H1 (cell line): Measurements from ENCODE around the gene PNPLA1. TPM values are rescaled to one million over a fixed set of nuclear protein-coding genes. Genes with fewer than 3 reads are reported as not detected.

Experiments
- CTCF ChIA-PET: fragments of 300-600 bp; sonication (Branson Sonifier 250); formaldehyde crosslinking; loops from one replicate; lab custom pipeline; 2021; ENCODE audit not compliant: partially characterized antibody; lab: Charles Lee
- POLR2A ChIA-PET: fragments of 300-600 bp; sonication (Branson Sonifier 250); formaldehyde crosslinking; loops from one replicate; lab custom pipeline; 2021; ENCODE audit warnings: inconsistent platforms; ENCODE audit not compliant: partially characterized antibody; lab: Charles Lee
- DNase-seq, 2 experiments: peaks; one replicate each; pipeline versions ENCODE4 v3.0.0 to v3.0.0-alpha.2; 2010 to 2022; ENCODE audit warnings: low spot score in 2 of 2, low read depth in 1 of 2, mixed read lengths in 1 of 2
- FAIRE-seq: peaks from 2 replicates; lab custom pipeline; 2011; peaks lifted over from hg19 to GRCh38; lab: Jason Lieb, UNC
- H2AFZ ChIP-seq: 2 replicates; pipeline ENCODE4 v1.8.1; 2012; ENCODE audit warnings: low read length, inconsistent platforms
- H2AK5ac ChIP-seq: 2 replicates; pipeline ENCODE4 v1.6.1; 2013; ENCODE audit warnings: low read depth, low read length
- H2BK120ac ChIP-seq: replicated peaks from 2 replicates; pipeline ENCODE3; 2013; ENCODE audit warnings: low read depth, low read length, inconsistent platforms
- H2BK12ac ChIP-seq: 2 replicates; pipeline ENCODE4 v1.6.1; 2013; ENCODE audit warnings: low read depth, low read length
- H2BK15ac ChIP-seq: 2 replicates; pipeline ENCODE4 v1.6.1; 2013; ENCODE audit warnings: low read length
- H2BK20ac ChIP-seq: 2 replicates; pipeline ENCODE4 v1.6.1; 2013; ENCODE audit warnings: low read length
- H2BK5ac ChIP-seq: 2 replicates; pipeline ENCODE4 v1.6.1; 2013; ENCODE audit warnings: low read depth, low read length
- H3K14ac ChIP-seq: 2 replicates; pipeline ENCODE4 v1.6.1; 2013; ENCODE audit warnings: inconsistent platforms; ENCODE audit not compliant: insufficient read length
- H3K18ac ChIP-seq: 2 replicates; pipeline ENCODE4 v1.6.1; 2013; ENCODE audit warnings: low read length; ENCODE audit errors: extremely low read depth
- H3K23ac ChIP-seq: 2 replicates; pipeline ENCODE4 v1.6.1; 2013; ENCODE audit warnings: inconsistent platforms; ENCODE audit not compliant: insufficient read length
- H3K23me2 ChIP-seq: 2 replicates; pipeline ENCODE4 v1.6.1; 2013; ENCODE audit warnings: low read depth, low read length
- H3K27ac ChIP-seq: 2 replicates; pipeline ENCODE4 v1.6.1; 2011; ENCODE audit warnings: low read depth, low read length, inconsistent platforms
- H3K27me3 ChIP-seq, 4 experiments: replicated peaks in 1 of 4; 1 replicate in 1 of 4; 2 replicates in 3 of 4; pipeline versions ENCODE4 v1.6.1 to v1.8.1; 2011 to 2013; ENCODE audit warnings: low read length in 3 of 4, mild to moderate bottlenecking in 3 of 4, inconsistent platforms in 2 of 4, mixed read lengths in 2 of 4, moderate library complexity in 1 of 4; ENCODE audit not compliant: control insufficient read depth in 3 of 4, insufficient read depth in 3 of 4; ENCODE audit errors: extremely low read depth in 1 of 4
- H3K36me3 ChIP-seq, 4 experiments: 2 replicates each; pipeline versions ENCODE4 v1.6.1 to v1.8.1; 2011 to 2013; ENCODE audit warnings: mild to moderate bottlenecking in 4 of 4, low read length in 3 of 4, moderate library complexity in 2 of 4, control low read depth in 1 of 4, inconsistent platforms in 1 of 4; ENCODE audit not compliant: insufficient read depth in 4 of 4, control insufficient read depth in 2 of 4
- H3K4ac ChIP-seq: replicated peaks from 2 replicates; pipeline ENCODE3; 2013; ENCODE audit warnings: low read length, low read depth, mixed read lengths, inconsistent platforms; ENCODE audit not compliant: insufficient read length
- H3K4me1 ChIP-seq, 4 experiments: replicated peaks in 1 of 4; 1 replicate in 1 of 4; 2 replicates in 3 of 4; pipeline versions ENCODE4 v1.6.1 to v1.8.1; 2011 to 2013; ENCODE audit warnings: low read length in 3 of 4, inconsistent platforms in 2 of 4, mixed read lengths in 1 of 4; ENCODE audit not compliant: insufficient read depth in 4 of 4, control insufficient read depth in 3 of 4
- H3K4me2 ChIP-seq, 2 experiments: 2 replicates each; pipeline versions ENCODE4 v1.6.1 to v1.8.1; 2011 to 2013; ENCODE audit warnings: low read depth in 2 of 2, low read length in 2 of 2, control low read depth in 1 of 2, inconsistent platforms in 1 of 2, mild to moderate bottlenecking in 1 of 2; ENCODE audit not compliant: insufficient read depth in 1 of 2
- H3K4me3 ChIP-seq, 4 experiments: fragments of 200-600, 300-600 bp in 1 of 4; sonication (generic), shearing (Covaris generic), sonication (Bioruptor Twin) in 1 of 4; 2 replicates each; pipeline versions ENCODE4 v1.5.1 to v1.8.1; 2011 to 2016; ENCODE audit warnings: low read length in 4 of 4, low read depth in 3 of 4, control low read depth in 2 of 4, inconsistent platforms in 2 of 4, mild to moderate bottlenecking in 2 of 4, mixed read lengths in 1 of 4, moderate library complexity in 1 of 4; ENCODE audit not compliant: insufficient read depth in 2 of 4; ENCODE audit errors: extremely low read depth in 1 of 4
- H3K56ac ChIP-seq: replicated peaks from 2 replicates; pipeline ENCODE3; 2013; ENCODE audit warnings: low read depth, mild to moderate bottlenecking, mixed read lengths, low read length, inconsistent platforms; ENCODE audit not compliant: insufficient read length
- H3K79me1 ChIP-seq: 2 replicates; pipeline ENCODE4 v1.6.1; 2013; ENCODE audit warnings: low read depth, low read length, control low read depth
- H3K79me2 ChIP-seq, 2 experiments: 2 replicates each; pipeline versions ENCODE4 v1.6.1 to v1.8.1; 2012 to 2013; ENCODE audit warnings: low read length in 2 of 2, mild to moderate bottlenecking in 2 of 2, inconsistent platforms in 1 of 2; ENCODE audit not compliant: insufficient read depth in 2 of 2, control insufficient read depth in 1 of 2
- H3K9ac ChIP-seq, 4 experiments: replicated peaks in 1 of 4; 1 replicate in 1 of 4; 2 replicates in 3 of 4; pipeline versions ENCODE4 v1.6.1 to v1.8.1; 2011 to 2013; ENCODE audit warnings: low read depth in 3 of 4, low read length in 3 of 4, control low read depth in 2 of 4, mild to moderate bottlenecking in 2 of 4, moderate library complexity in 2 of 4, inconsistent platforms in 1 of 4; ENCODE audit errors: extremely low read depth in 1 of 4
- H3K9me3 ChIP-seq, 2 experiments: 2 replicates each; pipeline versions ENCODE4 v1.6.1 to v1.8.1; 2012 to 2013; ENCODE audit warnings: mild to moderate bottlenecking in 2 of 2, moderate library complexity in 2 of 2, control low read depth in 1 of 2, inconsistent platforms in 1 of 2, low read depth in 1 of 2, low read length in 1 of 2, mixed read lengths in 1 of 2; ENCODE audit not compliant: insufficient read depth in 2 of 2
- H4K20me1 ChIP-seq, 2 experiments: replicated peaks in 1 of 2; 2 replicates each; pipeline versions ENCODE3 to v1.8.1; 2011 to 2013; ENCODE audit warnings: inconsistent platforms in 2 of 2, low read length in 2 of 2, mild to moderate bottlenecking in 1 of 2; ENCODE audit not compliant: insufficient read depth in 2 of 2, control insufficient read depth in 1 of 2
- H4K5ac ChIP-seq: 2 replicates; pipeline ENCODE4 v1.6.1; 2013; ENCODE audit warnings: low read length, low read depth, mixed read lengths, inconsistent platforms; ENCODE audit not compliant: insufficient read length
- H4K8ac ChIP-seq: 2 replicates; pipeline ENCODE4 v1.8.0; 2013; ENCODE audit warnings: mild to moderate bottlenecking, moderate library complexity, low read length, inconsistent platforms; ENCODE audit not compliant: insufficient read depth; ENCODE audit errors: extremely low read depth
- H4K91ac ChIP-seq: replicated peaks from 2 replicates; pipeline ENCODE3; 2013; ENCODE audit warnings: low read length, mixed read lengths, inconsistent platforms; ENCODE audit not compliant: insufficient read length
- POLR2AphosphoS5 ChIP-seq: IDR thresholded peaks from 2 replicates; pipeline ENCODE4 v1.6.1; 2011; ENCODE audit warnings: low read depth, low read length
- RAD21 ChIP-seq, 2 experiments: IDR thresholded peaks in 1 of 2; conservative IDR thresholded peaks in 1 of 2; 2 replicates each; pipeline ENCODE4 v1.6.1; 2011; ENCODE audit warnings: low read depth in 2 of 2, low read length in 2 of 2, improper control_type of control experiment in 1 of 2, inconsistent platforms in 1 of 2, mild to moderate bottlenecking in 1 of 2, moderate library complexity in 1 of 2
- SRF ChIP-seq: IDR thresholded peaks from 2 replicates; pipeline ENCODE4 v1.6.1; 2011; ENCODE audit warnings: mild to moderate bottlenecking, low read depth, low read length, moderate library complexity
- WGBS, 2 experiments: shearing (Covaris generic) in 1 of 2; methylation state at CpG; one replicate each; pipeline versions ENCODE4 v1.1.6 to v1.1.7; 2013 to 2015; ENCODE audit warnings: low lambda C conversion rate in 2 of 2, mixed read lengths in 2 of 2, inconsistent platforms in 1 of 2, low coverage in 1 of 2, missing lambda C conversion rate in 1 of 2; ENCODE audit not compliant: insufficient replicate concordance in 2 of 2, insufficient coverage in 1 of 2, insufficient read length in 1 of 2; ENCODE audit errors: extremely low coverage in 1 of 2, missing lambda C conversion rate in 1 of 2; 5-methylcytosine and 5-hydroxymethylcytosine counted together
- polyA plus RNA-seq, 7 experiments: library from polyadenylated mRNA; depleted of rRNA in 3 of 7; stranded (reverse) in 5 of 7; unstranded in 2 of 7; fragments of >200 nt in 5 of 7; fragments of 200-250 nt in 2 of 7; gene quantifications; 1 replicate in 5 of 7; 2 replicates in 1 of 7; 4 replicates in 1 of 7; pipeline versions ENCODE4 v1.2.1 to v1.2.3, GENCODE V29; 2011 to 2013; ENCODE audit warnings: missing spikeins in 2 of 7, mixed read lengths in 2 of 7
- total RNA-seq: library from RNA; stranded (reverse); fragmentation: NEBNext Ultra II Directional; extraction: Animal tissue kit (Norgen Biotek cat#: 25700); gene quantifications from 2 replicates; pipeline ENCODE4 v1.2.1, GENCODE V29; 2021
- TF ChIP-seq, protein P1 (sequence below), 3 experiments: IDR thresholded peaks; 1 replicate in 2 of 3; 2 replicates in 1 of 3; pipeline versions ENCODE4 v1.5.1 to v1.6.1; 2011; ENCODE audit warnings: low read length in 3 of 3, mild to moderate bottlenecking in 3 of 3, inconsistent platforms in 2 of 3, low read depth in 1 of 3, moderate library complexity in 1 of 3; ENCODE audit not compliant: insufficient read depth in 1 of 3; ENCODE audit errors: control extremely low read depth in 1 of 3
- TF ChIP-seq, protein P2 (sequence below): IDR thresholded peaks from 2 replicates; pipeline ENCODE4 v1.6.1; 2012; ENCODE audit warnings: inconsistent platforms

PNPLA1 gene
- total and polyA plus RNA-seq, 2 of the 8 experiments (the other 6 are each of a cell fraction or from before 2014, with no cell fraction given): not detected

DNA sequence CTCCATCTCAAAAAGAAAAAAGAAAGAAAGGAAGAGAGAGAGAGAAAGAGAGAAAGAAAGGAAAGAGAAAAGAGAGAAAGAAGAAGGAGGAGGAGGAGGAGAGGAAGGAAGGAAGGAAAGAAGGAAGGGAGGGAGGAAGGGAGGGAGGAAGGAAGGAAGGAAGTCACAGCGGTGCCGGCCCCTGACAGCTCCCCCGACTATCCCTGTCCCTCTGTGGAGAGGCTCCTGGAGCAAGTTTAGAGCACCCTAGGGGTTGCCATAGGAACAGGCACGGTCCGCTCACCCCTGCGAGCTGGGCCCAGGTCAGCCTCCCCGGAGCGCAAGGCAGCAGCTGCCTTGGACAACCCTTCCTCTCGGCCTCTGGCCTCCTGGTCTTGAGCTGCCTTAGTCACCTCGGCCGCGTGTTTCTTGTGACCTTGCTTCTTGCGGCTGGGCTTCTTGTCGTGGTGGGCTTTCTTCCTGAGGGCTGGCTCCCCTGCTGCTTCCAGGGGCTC, 60.0 kb downstream of the PNPLA1 start:
- Histone ChIP-seq H3K4me2 (no peak overlapping the region; a peak in 1 of 4 replicates), H3K4ac (no peak overlapping the region), H3K27ac (no peak overlapping the region), H3K9ac (no peak overlapping the region), H3K23me2 (no peaks in the 10 kb centered on the region), H3K4me3 (no peak overlapping the region), H2BK12ac (peak overlapping the region; percentile 43; the same call in 1 of the 2 replicates), H3K18ac (no peak overlapping the region), H3K79me1 (no peaks in the 10 kb centered on the region), H2AK5ac (no peak overlapping the region), H3K9me3 (no peaks in the 10 kb centered on the region), H3K23ac (no peak overlapping the region), H4K91ac (no peak overlapping the region), H3K4me1 (peaks cover 0 to 16% (median 6%) of the 10 kb centered on the region in 4 experiments; a peak in 6 of 7 replicates), H3K56ac (no peak overlapping the region), H4K5ac (no peak overlapping the region), H4K20me1 (peaks cover 0 to 2% of the 10 kb centered on the region in 2 experiments), H2BK120ac (no peak overlapping the region), H3K79me2 (no peaks in the 10 kb centered on the region), H3K27me3 (no peaks in the 10 kb centered on the region; a peak in 1 of 7 replicates), H4K8ac (peak overlapping the region; percentile 75), H2BK5ac (no peak overlapping the region), H2AFZ (peak overlapping the region; percentile 58; the same call in 1 of the 2 replicates), H3K14ac (no peak overlapping the region), H3K36me3 (no peaks in the 10 kb centered on the region), H2BK20ac (no peak overlapping the region), H2BK15ac (no peak overlapping the region)
- CTCF ChIA-PET: interaction anchor here (0.6 to 3.6 kb wide), 13 partner anchors 10 to 560 kb away, joined by 3 to 20 read pairs (median 5); no protein-coding TSS in a partner anchor
- FAIRE-seq: no peak
- peak in 1 of 2 experiments; percentile 58 for DNase-seq
- no peak for TF ChIP-seq SRF
- TF ChIP-seq RAD21 (IDR thresholded peaks at IDR 0.05 in 1 of 2, conservative IDR thresholded peaks at IDR 0.05 in 1 of 2; ENCODE audit: low read depth in 2 of 2, low read length in 2 of 2): 0 out of 4 replicates have a peak, but pooled peaks of 1 of the 2 experiments have one; percentile 7
- TF ChIP-seq, protein P1, sequence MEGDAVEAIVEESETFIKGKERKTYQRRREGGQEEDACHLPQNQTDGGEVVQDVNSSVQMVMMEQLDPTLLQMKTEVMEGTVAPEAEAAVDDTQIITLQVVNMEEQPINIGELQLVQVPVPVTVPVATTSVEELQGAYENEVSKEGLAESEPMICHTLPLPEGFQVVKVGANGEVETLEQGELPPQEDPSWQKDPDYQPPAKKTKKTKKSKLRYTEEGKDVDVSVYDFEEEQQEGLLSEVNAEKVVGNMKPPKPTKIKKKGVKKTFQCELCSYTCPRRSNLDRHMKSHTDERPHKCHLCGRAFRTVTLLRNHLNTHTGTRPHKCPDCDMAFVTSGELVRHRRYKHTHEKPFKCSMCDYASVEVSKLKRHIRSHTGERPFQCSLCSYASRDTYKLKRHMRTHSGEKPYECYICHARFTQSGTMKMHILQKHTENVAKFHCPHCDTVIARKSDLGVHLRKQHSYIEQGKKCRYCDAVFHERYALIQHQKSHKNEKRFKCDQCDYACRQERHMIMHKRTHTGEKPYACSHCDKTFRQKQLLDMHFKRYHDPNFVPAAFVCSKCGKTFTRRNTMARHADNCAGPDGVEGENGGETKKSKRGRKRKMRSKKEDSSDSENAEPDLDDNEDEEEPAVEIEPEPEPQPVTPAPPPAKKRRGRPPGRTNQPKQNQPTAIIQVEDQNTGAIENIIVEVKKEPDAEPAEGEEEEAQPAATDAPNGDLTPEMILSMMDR (IDR thresholded peaks at IDR 0.05; ENCODE audit: control extremely low read depth in 1 of 3, insufficient read depth in 1 of 3, low read depth in 1 of 3, low read length in 3 of 3): peak in 2 of 3 experiments; percentile 10 to 25; a peak in 2 of 4 replicates
- no peak for TF ChIP-seq POLR2AphosphoS5
- TF ChIP-seq, protein P2, sequence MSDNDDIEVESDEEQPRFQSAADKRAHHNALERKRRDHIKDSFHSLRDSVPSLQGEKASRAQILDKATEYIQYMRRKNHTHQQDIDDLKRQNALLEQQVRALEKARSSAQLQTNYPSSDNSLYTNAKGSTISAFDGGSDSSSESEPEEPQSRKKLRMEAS: 0 out of 2 replicates have a peak, but pooled peaks have one; percentile 27
- 68% methylated on average over 8 of the region's 14 CpGs; no CpG with 5 or more reads in 1 of the 2 experiments for WGBS, 2 experiments
- POLR2A ChIA-PET: interaction anchor here (1.1 kb wide), 1 partner anchor 11 kb away, joined by 5 read pairs; no protein-coding TSS in a partner anchor
